ENCODE measurements around the gene CSNK2A1. TPM values are rescaled to one million over a fixed set of nuclear protein-coding genes. Genes with fewer than 3 reads are reported as not detected.
"Not testable (repeated sequence)": the region's sequence is repeated elsewhere in the genome, so short reads cannot be mapped to it uniquely, and the experiment has no call there.

Gene CSNK2A1
- 115 and 132 TPM in 2 replicates for total RNA-seq

GRCh38 chr20:543369-544152 lies at the start of gene CSNK2A1:
Gene CSNK2A1 (minus strand): TSS chr20:543790. CDS start chr20:508551, 35,239 bp downstream.
- peak; percentile 85 for DNase-seq (ENCODE audit: extremely low read depth, low read depth, low spot score)

GRCh38 chr20:592506-592905 lies 48.9 kb upstream of the CSNK2A1 start:
- no peak for DNase-seq (ENCODE audit: extremely low read depth, low read depth, low spot score)

- no peak for DNase-seq (ENCODE audit: extremely low read depth, low read depth, low spot score)
Measured at GRCh38 chr20:591941-592340, 48.4 kb upstream of the CSNK2A1 start.

- DNase-seq (ENCODE audit: extremely low read depth, low read depth, low spot score): no peak
Measured at GRCh38 chr20:588932-589672, 45.5 kb upstream of the CSNK2A1 start.

- no peak for DNase-seq (ENCODE audit: extremely low read depth, low read depth, low spot score)
Measured at GRCh38 chr20:588476-588875, 44.9 kb upstream of the CSNK2A1 start.

- no peak for DNase-seq (ENCODE audit: extremely low read depth, low read depth, low spot score)
Measured at GRCh38 chr20:584971-585301, 41.3 kb upstream of the CSNK2A1 start.

- no peak for DNase-seq (ENCODE audit: extremely low read depth, low read depth, low spot score)
Measured at GRCh38 chr20:584161-584970, 40.8 kb upstream of the CSNK2A1 start.

GRCh38 chr20:582204-582603 lies 38.6 kb upstream of the CSNK2A1 start:
- DNase-seq (ENCODE audit: extremely low read depth, low read depth, low spot score): no peak

GRCh38 chr20:578940-579690 lies 35.5 kb upstream of the CSNK2A1 start:
- DNase-seq (ENCODE audit: extremely low read depth, low read depth, low spot score): not testable (repeated sequence)

GRCh38 chr20:577167-577791 lies 33.7 kb upstream of the CSNK2A1 start:
- no peak for DNase-seq (ENCODE audit: extremely low read depth, low read depth, low spot score)

- DNase-seq (ENCODE audit: extremely low read depth, low read depth, low spot score): no peak
Measured at GRCh38 chr20:576156-576555, 32.6 kb upstream of the CSNK2A1 start.

GRCh38 chr20:575230-575629 lies 31.6 kb upstream of the CSNK2A1 start:
- DNase-seq (ENCODE audit: extremely low read depth, low read depth, low spot score): no peak

GRCh38 chr20:574297-574942 lies 30.8 kb upstream of the CSNK2A1 start:
- no peak for DNase-seq (ENCODE audit: extremely low read depth, low read depth, low spot score)

- DNase-seq (ENCODE audit: extremely low read depth, low read depth, low spot score): no peak
Measured at GRCh38 chr20:573414-574296, 30.1 kb upstream of the CSNK2A1 start.

GRCh38 chr20:572727-573126 lies 29.1 kb upstream of the CSNK2A1 start:
- DNase-seq (ENCODE audit: extremely low read depth, low read depth, low spot score): no peak

- no peak for DNase-seq (ENCODE audit: extremely low read depth, low read depth, low spot score)
Measured at GRCh38 chr20:571754-572441, 28.3 kb upstream of the CSNK2A1 start.

GRCh38 chr20:568673-569415 lies 25.3 kb upstream of the CSNK2A1 start:
- DNase-seq (ENCODE audit: extremely low read depth, low read depth, low spot score): no peak
